Neural progenitor cell (in vitro differentiated cells): ENCODE data around the gene IL10RB. TPM values are rescaled to one million over a fixed set of nuclear protein-coding genes. Genes with fewer than 3 reads are reported as not detected.
"Not testable (repeated sequence)": the region's sequence is repeated elsewhere in the genome, so short reads cannot be mapped to it uniquely, and the experiment has no call there.

ENCODE experiments used
- DNase-seq: peaks from one replicate; pipeline ENCODE4 v3.0.0-alpha.2; 2016; ENCODE audit warnings: low spot score
- H2AFZ ChIP-seq: fragments of 200-600 bp; sonication (generic); replicated peaks from 2 replicates; pipeline ENCODE4 v1.6.1; 2016; ENCODE audit warnings: antibody characterized with exemption
- H3F3A ChIP-seq: fragments of 200-600 bp; sonication (generic); 2 replicates; pipeline ENCODE4 v1.6.1; 2016; ENCODE audit warnings: antibody characterized with exemption, low read depth
- H3K27ac ChIP-seq: fragments of 200-600 bp; sonication (generic); 2 replicates; pipeline ENCODE4 v1.5.1; 2016; ENCODE audit warnings: mild to moderate bottlenecking
- H3K27me3 ChIP-seq: fragments of 200-600 bp; sonication (generic); 2 replicates; pipeline ENCODE4 v1.6.1; 2016; ENCODE audit warnings: mild to moderate bottlenecking, moderate library complexity
- H3K36me3 ChIP-seq: fragments of 200-600 bp; sonication (generic); 2 replicates; pipeline ENCODE4 v1.5.1; 2016
- H3K4me1 ChIP-seq: fragments of 200-600 bp; sonication (generic); 2 replicates; pipeline ENCODE4 v1.6.1; 2016; ENCODE audit warnings: mixed run types
- H3K4me2 ChIP-seq: fragments of 200-600 bp; sonication (generic); 2 replicates; pipeline ENCODE4 v1.6.1; 2016
- H3K4me3 ChIP-seq: fragments of 200-600 bp; sonication (generic); 2 replicates; pipeline ENCODE4 v1.5.1; 2016
- H3K79me2 ChIP-seq: fragments of 200-600 bp; sonication (generic); 2 replicates; pipeline ENCODE4 v1.6.1; 2016; ENCODE audit warnings: low read depth
- H3K9ac ChIP-seq: fragments of 200-600 bp; sonication (generic); 2 replicates; pipeline ENCODE4 v1.6.1; 2016
- H3K9me3 ChIP-seq: fragments of 200-600 bp; sonication (generic); 2 replicates; pipeline ENCODE4 v1.5.1; 2016; ENCODE audit warnings: low read depth
- H4K20me1 ChIP-seq: fragments of 200-600 bp; sonication (generic); 2 replicates; pipeline ENCODE4 v1.6.1; 2016; ENCODE audit warnings: low read depth
- H3K27ac Mint-ChIP-seq: 3 replicates; pipeline ENCODE4 v1.8.0; 2021; ENCODE audit warnings: mixed read lengths
- H3K27me3 Mint-ChIP-seq: 2 replicates; pipeline ENCODE4 v1.8.0; 2022; ENCODE audit warnings: low read depth, mild to moderate bottlenecking, inconsistent platforms, moderate library complexity, mixed read lengths; ENCODE audit not compliant: insufficient read depth
- H3K36me3 Mint-ChIP-seq: 3 replicates; pipeline ENCODE4 v1.8.0; 2021; ENCODE audit warnings: mixed read lengths
- H3K4me1 Mint-ChIP-seq: 3 replicates; pipeline ENCODE4 v1.8.0; 2021; ENCODE audit warnings: mixed read lengths
- H3K4me3 Mint-ChIP-seq: 3 replicates; pipeline ENCODE4 v1.8.0; 2021; ENCODE audit warnings: mild to moderate bottlenecking, moderate library complexity, mixed read lengths
- H3K9me3 Mint-ChIP-seq: 3 replicates; pipeline ENCODE4 v1.8.0; 2020; ENCODE audit warnings: mixed read lengths
- EZH2 ChIP-seq: fragments of 200-600 bp; sonication (generic); IDR thresholded peaks from 2 replicates; pipeline ENCODE4 v1.6.1; 2017; ENCODE audit warnings: antibody characterized with exemption, mild to moderate bottlenecking, moderate library complexity
- EZH2phosphoT487 ChIP-seq: fragments of 200-600 bp; sonication (generic); IDR thresholded peaks from 2 replicates; pipeline ENCODE4 v1.6.1; 2017; ENCODE audit warnings: antibody characterized with exemption
- total RNA-seq: library from RNA; depleted of rRNA; stranded (reverse); fragments of >200 nt; gene quantifications from 2 replicates; pipeline ENCODE4 v1.2.3, GENCODE V29; 2015; ENCODE audit warnings: low replicate concordance
- TF ChIP-seq, protein P1 (sequence below): fragments of 200-600 bp; sonication (generic); IDR thresholded peaks from 2 replicates; pipeline ENCODE4 v1.5.1; 2017; ENCODE audit warnings: antibody characterized with exemption, mild to moderate bottlenecking

The IL10RB gene
- total RNA-seq, 1 donor from 2014 or later: 3.1 TPM

- Histone ChIP-seq H4K20me1 (no peaks in the 10 kb centered on the region), H3K27ac (no peak overlapping the region), H3K4me2 (no peak overlapping the region), H2AFZ (no peak overlapping the region), H3K9me3 (no peaks in the 10 kb centered on the region), H3K36me3 (no peaks in the 10 kb centered on the region), H3F3A (no peaks in the 10 kb centered on the region), H3K9ac (no peak overlapping the region), H3K4me1 (no peaks in the 10 kb centered on the region), H3K27me3 (no peaks in the 10 kb centered on the region), H3K4me3 (no peak overlapping the region), H3K79me2 (no peaks in the 10 kb centered on the region)
- H3K36me3 Mint-ChIP-seq: no peaks in the 10 kb centered on the region
- H3K27me3 Mint-ChIP-seq: no peaks in the 10 kb centered on the region
- H3K4me1 Mint-ChIP-seq: no peaks in the 10 kb centered on the region
- no peak for DNase-seq
- H3K9me3 Mint-ChIP-seq: peaks cover 8% of the 10 kb centered on the region
- TF ChIP-seq EZH2phosphoT487 (no peak), EZH2 (no peak)
- TF ChIP-seq, protein P1, sequence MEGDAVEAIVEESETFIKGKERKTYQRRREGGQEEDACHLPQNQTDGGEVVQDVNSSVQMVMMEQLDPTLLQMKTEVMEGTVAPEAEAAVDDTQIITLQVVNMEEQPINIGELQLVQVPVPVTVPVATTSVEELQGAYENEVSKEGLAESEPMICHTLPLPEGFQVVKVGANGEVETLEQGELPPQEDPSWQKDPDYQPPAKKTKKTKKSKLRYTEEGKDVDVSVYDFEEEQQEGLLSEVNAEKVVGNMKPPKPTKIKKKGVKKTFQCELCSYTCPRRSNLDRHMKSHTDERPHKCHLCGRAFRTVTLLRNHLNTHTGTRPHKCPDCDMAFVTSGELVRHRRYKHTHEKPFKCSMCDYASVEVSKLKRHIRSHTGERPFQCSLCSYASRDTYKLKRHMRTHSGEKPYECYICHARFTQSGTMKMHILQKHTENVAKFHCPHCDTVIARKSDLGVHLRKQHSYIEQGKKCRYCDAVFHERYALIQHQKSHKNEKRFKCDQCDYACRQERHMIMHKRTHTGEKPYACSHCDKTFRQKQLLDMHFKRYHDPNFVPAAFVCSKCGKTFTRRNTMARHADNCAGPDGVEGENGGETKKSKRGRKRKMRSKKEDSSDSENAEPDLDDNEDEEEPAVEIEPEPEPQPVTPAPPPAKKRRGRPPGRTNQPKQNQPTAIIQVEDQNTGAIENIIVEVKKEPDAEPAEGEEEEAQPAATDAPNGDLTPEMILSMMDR: no peak
- no peak overlapping the region for H3K4me3 Mint-ChIP-seq
- no peak overlapping the region for H3K27ac Mint-ChIP-seq
Observed at GRCh38 chr21:33219954-33220353, 46.2 kb upstream of the IL10RB start.

GRCh38 chr21:33225376-33225775 lies 40.8 kb upstream of the IL10RB start:
- not testable (repeated sequence) for H3K4me3 ChIP-seq, H4K20me1 ChIP-seq, H3K4me2 ChIP-seq, H3K27ac ChIP-seq, H3K4me1 Mint-ChIP-seq, H3K27me3 Mint-ChIP-seq, H3K9me3 Mint-ChIP-seq, H3K9me3 ChIP-seq, H3K36me3 Mint-ChIP-seq, DNase-seq, H3K4me1 ChIP-seq, H3K36me3 ChIP-seq, H3K4me3 Mint-ChIP-seq, H3K9ac ChIP-seq, H2AFZ ChIP-seq, H3K79me2 ChIP-seq, H3F3A ChIP-seq
- H3K27ac Mint-ChIP-seq: peak overlapping the region; percentile 28
- H3K27me3 ChIP-seq: peaks cover 10% of the 10 kb centered on the region

GRCh38 chr21:33228455-33228854 lies 37.7 kb upstream of the IL10RB start:
- H3K4me3 ChIP-seq: no peak overlapping the region
- peaks cover 8% of the 10 kb centered on the region for H3K27me3 Mint-ChIP-seq
- no peak overlapping the region for H3K4me2 ChIP-seq
- H3K4me1 Mint-ChIP-seq: peaks cover 16% of the 10 kb centered on the region
- H3F3A ChIP-seq: peaks cover 13% of the 10 kb centered on the region
- peak overlapping the region; percentile 90 for H3K4me3 Mint-ChIP-seq
- H2AFZ ChIP-seq: no peak overlapping the region
- H3K36me3 ChIP-seq: no peaks in the 10 kb centered on the region
- H3K27ac Mint-ChIP-seq: no peak overlapping the region
- H3K9ac ChIP-seq: no peak overlapping the region
- peaks cover 12% of the 10 kb centered on the region for H3K4me1 ChIP-seq
- peaks cover 28% of the 10 kb centered on the region for H4K20me1 ChIP-seq
- H3K9me3 ChIP-seq: no peaks in the 10 kb centered on the region
- TF ChIP-seq, protein P1: no peak
- TF ChIP-seq EZH2 (no peak), EZH2phosphoT487 (no peak)
- peaks cover 9% of the 10 kb centered on the region for H3K36me3 Mint-ChIP-seq
- H3K79me2 ChIP-seq: peaks cover 30% of the 10 kb centered on the region
- H3K27ac ChIP-seq: no peak overlapping the region
- no peaks in the 10 kb centered on the region for H3K9me3 Mint-ChIP-seq
- no peak for DNase-seq
- H3K27me3 ChIP-seq: peaks cover 10% of the 10 kb centered on the region

- Histone ChIP-seq H2AFZ (peak overlapping the region; percentile 91), H3K79me2 (peaks cover 33% of the 10 kb centered on the region), H3F3A (peaks cover 13% of the 10 kb centered on the region), H3K4me1 (peaks cover 12% of the 10 kb centered on the region), H3K9me3 (no peaks in the 10 kb centered on the region), H3K9ac (no peak overlapping the region), H3K27ac (no peak overlapping the region), H3K4me3 (peak overlapping the region; percentile 92), H4K20me1 (peaks cover 28% of the 10 kb centered on the region), H3K27me3 (peaks cover 10% of the 10 kb centered on the region), H3K36me3 (no peaks in the 10 kb centered on the region), H3K4me2 (peak overlapping the region; percentile 75)
- DNase-seq: no peak
- TF ChIP-seq, protein P1: no peak
- no peak for TF ChIP-seq EZH2phosphoT487
- no peak for TF ChIP-seq EZH2
- Mint-ChIP-seq H3K4me1 (peaks cover 16% of the 10 kb centered on the region), H3K27me3 (peaks cover 8% of the 10 kb centered on the region), H3K36me3 (peaks cover 11% of the 10 kb centered on the region), H3K4me3 (peak overlapping the region; percentile 90), H3K27ac (no peak overlapping the region), H3K9me3 (peaks cover 2% of the 10 kb centered on the region)
Observed at GRCh38 chr21:33229099-33229783, 36.9 kb upstream of the IL10RB start.
